Esophagus muscularis mucosa (tissue), 4 donors: ENCODE results near the gene MAP3K3. TPM values are rescaled to one million over a fixed set of nuclear protein-coding genes. Genes with fewer than 3 reads are reported as not detected.
A peak's percentile ranks its signal among the peaks of the same experiment; 100 is the strongest.

Experiments used
- DNase-seq: peaks from one replicate; pipeline ENCODE4 v3.0.0-alpha.2; 2017; ENCODE audit errors: extremely low spot score
- H3K27ac ChIP-seq, 4 donors: fragments of 200-600 bp; sonication (generic); replicated peaks in 1 of 4; 1 replicate in 3 of 4; 2 replicates in 1 of 4; pipeline ENCODE4 v1.5.1; 2016 to 2019; ENCODE audit warnings: mild to moderate bottlenecking in 1 of 4
- H3K27me3 ChIP-seq, 4 donors: fragments of 200-600 bp; sonication (generic); one replicate each; pipeline versions ENCODE4 v1.5.1 to v1.6.0; 2016 to 2019
- H3K36me3 ChIP-seq, 4 donors: fragments of 200-600 bp; sonication (generic); one replicate each; pipeline ENCODE4 v1.5.1; 2016 to 2019
- H3K4me1 ChIP-seq, 4 donors: fragments of 200-600 bp; sonication (generic); one replicate each; pipeline ENCODE4 v1.5.1; 2016 to 2019
- H3K4me3 ChIP-seq, 4 donors: fragments of 200-600 bp; sonication (generic); 1 replicate in 2 of 4; 2 replicates in 2 of 4; pipeline ENCODE4 v1.5.1; 2016 to 2019; ENCODE audit warnings: mild to moderate bottlenecking in 4 of 4, moderate library complexity in 1 of 4
- H3K9me3 ChIP-seq, 4 donors: fragments of 200-600 bp; sonication (generic); 1 replicate in 3 of 4; 2 replicates in 1 of 4; pipeline ENCODE4 v1.5.1; 2016 to 2019
- CTCF ChIP-seq, 3 experiments: fragments of 200-600 bp in 2 of 3; fragments of 450-650 bp in 1 of 3; sonication (generic) in 2 of 3; IDR thresholded peaks; one replicate each; pipeline ENCODE4 v1.5.1; 2017 to 2019; ENCODE audit warnings: antibody characterized with exemption in 3 of 3, mild to moderate bottlenecking in 2 of 3, moderate library complexity in 1 of 3
- EP300 ChIP-seq: sonication (generic); formaldehyde crosslinking; IDR thresholded peaks from one replicate; pipeline ENCODE4 v1.6.1; 2017; ENCODE audit warnings: antibody characterized with exemption
- POLR2A ChIP-seq: fragments of 450-650 bp; IDR thresholded peaks from one replicate; pipeline ENCODE4 v1.6.1; 2017; ENCODE audit warnings: antibody characterized with exemption, moderate library complexity, mild to moderate bottlenecking, low read depth
- POLR2AphosphoS5 ChIP-seq, 2 donors: sonication (generic); formaldehyde crosslinking; IDR thresholded peaks; one replicate each; pipeline ENCODE4 v1.6.1; 2017; ENCODE audit warnings: antibody characterized with exemption in 2 of 2
- WGBS: methylation state at CpG from one replicate; pipeline ENCODE4 v1.1.5; 2018; 5-methylcytosine and 5-hydroxymethylcytosine counted together
- intact Hi-C: fragments of 100-400 bp; cut with DNase I; formaldehyde crosslinking; loops from one replicate; pipeline ENCODE4 v1.15.1; 2023
- total RNA-seq, 4 donors: library from RNA; depleted of rRNA; stranded (reverse); fragments of >200 nt; gene quantifications; one replicate each; pipeline versions ENCODE4 v1.1.0 to v1.2.1, GENCODE V29; 2016

MAP3K3 gene
- total RNA-seq, 4 donors from 2014 or later: 67.7 to 132 (median 86.6) TPM

DNA sequence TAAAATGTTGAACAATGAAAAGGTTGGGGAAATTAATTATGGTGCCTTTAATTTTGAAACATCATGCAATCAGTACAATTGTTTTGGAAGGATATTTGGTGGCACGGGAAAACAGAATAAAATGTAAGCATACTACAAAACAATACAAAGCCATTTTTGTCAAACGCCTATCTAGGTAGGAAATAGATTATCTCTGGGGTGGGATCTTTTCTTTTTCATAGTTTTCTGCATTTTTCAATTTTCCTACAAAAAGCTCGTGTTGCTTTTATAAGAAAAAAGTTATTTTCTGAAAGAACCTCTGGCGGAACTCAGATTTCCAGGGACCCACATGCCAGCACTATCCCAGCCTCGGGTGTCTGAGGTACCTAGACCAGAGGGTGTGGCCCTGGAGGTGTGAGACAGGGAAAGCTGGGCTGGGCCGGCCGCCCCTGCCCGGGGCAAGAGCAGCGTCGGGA is 961 bp upstream of the MAP3K3 start:
- intact Hi-C loops: loop anchor here (5.0 kb wide), 1 partner anchor 81 kb away; the partner anchor contains the start of gene LIMD2
- H3K27me3 ChIP-seq: no peaks in the 10 kb centered on the region

DNA sequence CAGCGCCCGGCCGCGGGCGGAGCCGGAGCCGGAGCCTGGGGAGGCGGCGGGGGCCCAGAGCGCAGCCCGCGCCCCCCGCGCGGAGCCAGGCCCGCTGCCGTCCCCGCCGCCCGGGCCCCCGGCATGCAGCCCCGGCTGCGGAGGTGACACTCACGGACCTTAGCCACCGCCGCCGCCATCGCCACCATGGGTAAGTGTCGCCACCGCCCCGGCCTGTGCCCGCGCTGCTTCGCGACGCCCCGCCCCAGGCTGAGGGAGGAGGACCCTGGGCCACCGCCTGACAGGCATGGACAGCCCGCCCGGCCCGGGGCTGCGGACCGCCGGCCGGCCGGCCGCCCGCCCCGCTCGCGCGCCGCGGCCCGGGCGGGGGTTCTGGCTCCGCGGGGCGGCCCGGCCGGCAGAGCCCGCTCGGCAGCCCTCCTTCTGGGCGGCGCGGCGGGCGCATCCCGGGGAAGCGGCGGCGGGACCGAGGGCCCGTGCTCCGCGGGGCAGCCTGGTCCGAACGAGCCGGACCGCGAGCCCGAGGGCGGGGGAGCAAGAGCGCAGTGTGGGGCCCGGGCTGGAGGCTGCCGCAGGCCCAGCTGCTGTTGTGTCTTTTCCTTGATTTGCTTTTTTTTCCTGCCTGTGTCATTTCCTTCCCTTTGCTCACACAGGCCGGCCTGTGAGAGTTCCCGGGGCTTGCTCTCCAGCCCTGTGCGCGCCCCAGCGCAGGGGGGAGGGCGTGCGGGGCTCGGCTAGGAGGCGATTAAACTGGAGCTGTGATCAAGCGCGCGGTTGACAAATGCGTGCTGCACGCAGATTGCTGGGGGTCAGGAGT is 565 bp downstream of the MAP3K3 start:
- Histone ChIP-seq H3K4me3 (peak overlapping the region; percentile 85 to 96 (median 88)), H3K27ac (peak overlapping the region; percentile 85 to 91 (median 89)), H3K4me1 (peaks cover 44 to 52% (median 50%) of the 10 kb centered on the region in 4 donors), H3K9me3 (no peaks in the 10 kb centered on the region), H3K36me3 (no peaks in the 10 kb centered on the region), H3K27me3 (no peaks in the 10 kb centered on the region)
- TF ChIP-seq EP300: no peak
- peak; percentile 56 to 60 for TF ChIP-seq POLR2AphosphoS5 (IDR thresholded peaks at IDR 0.05)
- WGBS: 0% methylated on average over 14 of the region's 100 CpGs
- intact Hi-C loops: loop anchor here (5.0 kb wide), 1 partner anchor 80 kb away; the partner anchor contains the start of gene LIMD2
- no peak for DNase-seq

More for the DNA sequence above, 961 bp upstream of the MAP3K3 start:
- Histone ChIP-seq H3K36me3 (no peaks in the 10 kb centered on the region), H3K9me3 (no peaks in the 10 kb centered on the region), H3K4me1 (peaks cover 30 to 37% (median 35%) of the 10 kb centered on the region in 4 donors), H3K27ac (peak overlapping the region; percentile 85 to 91 (median 88)), H3K4me3 (peak overlapping the region; percentile 85 to 96 (median 88))
- DNase-seq: no peak
- WGBS: 14% methylated on average over 10 of the region's 10 CpGs
- no peak for TF ChIP-seq CTCF (IDR thresholded peaks at IDR 0.05)
- TF ChIP-seq POLR2A: no peak
- TF ChIP-seq POLR2AphosphoS5 (IDR thresholded peaks at IDR 0.05): no peak
- no peak for TF ChIP-seq EP300

DNA sequence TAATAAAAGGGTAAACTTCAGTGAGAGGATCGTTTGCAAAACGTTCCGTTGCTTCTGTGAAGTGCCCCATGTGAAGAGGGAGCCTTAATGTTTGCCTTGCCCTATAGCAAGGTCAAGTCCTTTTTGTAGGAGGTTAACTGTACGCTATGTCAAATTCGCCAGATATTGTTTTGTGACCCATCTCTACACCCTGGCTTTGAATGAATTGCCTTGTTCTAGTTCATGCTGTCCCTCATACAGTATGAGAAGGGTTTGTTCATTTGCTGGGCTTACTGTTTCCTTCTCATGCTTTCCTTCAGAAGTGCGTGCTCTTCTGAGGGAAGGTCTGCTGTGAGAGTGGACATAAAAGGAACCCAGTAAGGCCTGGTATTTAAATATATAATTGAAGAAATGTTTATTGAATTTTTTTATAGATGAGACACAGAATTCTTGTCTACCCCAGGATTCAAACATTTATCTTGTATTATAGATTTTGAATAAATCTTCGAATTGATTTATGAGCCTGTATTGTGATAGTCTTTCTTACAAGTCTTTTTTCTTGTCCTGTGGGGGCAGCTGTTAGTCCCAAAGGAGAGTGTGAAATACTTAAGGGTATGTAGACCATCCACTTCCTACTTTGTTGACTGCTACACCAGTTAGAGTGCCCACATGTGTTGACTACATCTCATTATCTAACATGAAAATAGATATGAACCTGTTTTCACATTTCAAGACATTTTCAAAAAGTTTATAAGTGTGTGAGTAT is 1.7 kb downstream of the MAP3K3 start:
- no peak for TF ChIP-seq EP300
- TF ChIP-seq POLR2AphosphoS5 (IDR thresholded peaks at IDR 0.05): no peak
- TF ChIP-seq CTCF (IDR thresholded peaks at IDR 0.05): no peak
- TF ChIP-seq POLR2A: no peak
- peaks cover 0 to 3% (median 0%) of the 10 kb centered on the region in 4 donors for H3K36me3 ChIP-seq
- no peaks in the 10 kb centered on the region for H3K9me3 ChIP-seq
- peak overlapping the region in 3 of 4 donors; percentile 85 to 91 (median 89) for H3K27ac ChIP-seq
- peaks cover 52 to 58% (median 54%) of the 10 kb centered on the region in 4 donors for H3K4me1 ChIP-seq
- no peaks in the 10 kb centered on the region for H3K27me3 ChIP-seq
- H3K4me3 ChIP-seq: peak overlapping the region; percentile 85 to 96 (median 88)
- 31% methylated on average over 7 of the region's 7 CpGs for WGBS
- no peak for DNase-seq
- intact Hi-C loops: loop anchor here (5.0 kb wide), 1 partner anchor 78 kb away; the partner anchor contains the start of gene LIMD2

DNA sequence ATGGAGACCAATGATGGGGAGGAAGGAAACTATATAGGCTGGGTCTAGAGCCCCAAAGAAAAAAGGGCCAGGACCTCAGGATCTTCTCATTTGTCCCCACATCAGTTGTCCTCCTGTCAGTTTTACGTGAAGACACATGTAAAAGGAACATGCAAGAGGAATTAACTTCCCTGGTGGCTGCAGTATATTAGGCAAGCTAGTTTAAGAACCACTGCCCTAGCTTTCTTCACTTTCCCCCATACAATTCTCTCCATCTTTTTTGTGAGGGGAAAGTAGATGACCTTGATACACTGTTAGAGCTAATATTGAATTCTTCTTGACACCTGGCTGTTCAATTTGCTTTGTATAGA is 2.3 kb downstream of the MAP3K3 start:
- WGBS: 74% methylated on average over 1 of the region's 1 CpG
- intact Hi-C loops: loop anchor here (5.0 kb wide), 1 partner anchor 78 kb away; the partner anchor contains the start of gene LIMD2
- no peak for DNase-seq
- H3K36me3 ChIP-seq: peaks cover 0 to 8% (median 0%) of the 10 kb centered on the region in 4 donors
- H3K4me3 ChIP-seq: peak overlapping the region in 2 of 4 donors; percentile 86 to 96
- H3K9me3 ChIP-seq: no peaks in the 10 kb centered on the region
- H3K27me3 ChIP-seq: no peaks in the 10 kb centered on the region
- TF ChIP-seq EP300 (no peak), POLR2A (no peak), POLR2AphosphoS5 (IDR thresholded peaks at IDR 0.05) (no peak), CTCF (IDR thresholded peaks at IDR 0.05) (no peak)
- H3K4me1 ChIP-seq: peaks cover 57 to 63% (median 59%) of the 10 kb centered on the region in 4 donors
- H3K27ac ChIP-seq: no peak overlapping the region
